Astrocyte of the cerebellum (primary cell): ENCODE measurements around the gene SLC15A1.
"Not testable (repeated sequence)": the region's sequence is repeated elsewhere in the genome, so short reads cannot be mapped to it uniquely, and the experiment has no call there.

ENCODE experiments used
- DNase-seq: peaks from one replicate; pipeline ENCODE4 v3.0.0-alpha.2; 2011; ENCODE audit warnings: low read depth
- H3K4me3 ChIP-seq: 2 replicates; pipeline ENCODE4 v1.5.1; 2011; ENCODE audit warnings: mild to moderate bottlenecking, low read depth, low read length, moderate library complexity
- CTCF ChIP-seq: IDR thresholded peaks from 2 replicates; pipeline ENCODE4 v1.5.1; 2012; ENCODE audit warnings: low read length, low read depth, moderate library complexity, mild to moderate bottlenecking; ENCODE audit errors: missing control alignments
- in situ Hi-C: cut with HindIII; loops from 2 replicates; pipeline ENCODE4 v1.10.0; 2017; ENCODE audit warnings: low sequenced_read_pairs

SLC15A1 gene

DNA sequence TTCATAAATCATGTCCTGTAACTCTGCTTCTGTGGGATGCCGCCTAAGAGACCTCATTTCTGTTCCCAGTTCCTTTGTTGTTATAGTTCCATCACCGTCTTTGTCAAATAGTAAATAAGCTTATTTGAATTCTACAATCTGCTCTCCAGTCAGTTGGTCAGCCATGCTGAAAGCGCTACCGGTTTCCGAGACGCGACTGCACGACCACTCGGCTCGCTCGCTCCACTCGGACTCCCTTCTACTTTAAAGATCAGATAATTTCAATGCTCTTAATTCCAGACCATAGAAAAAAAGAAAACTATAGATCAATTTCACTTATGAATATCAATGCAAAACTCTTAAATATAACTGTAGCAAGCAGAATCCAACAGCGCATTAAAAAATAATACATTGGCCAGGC, 111.4 kb downstream of the SLC15A1 start:
- H3K4me3 ChIP-seq = no peak overlapping the region
- TF ChIP-seq CTCF = no peak
- in situ Hi-C loops = no loop called here
- no peak for DNase-seq

- DNase-seq, H3K4me3 ChIP-seq, in situ Hi-C loops: not testable (repeated sequence)
Observed at GRCh38 chr13:98639785-98640184, 112.7 kb downstream of the SLC15A1 start.

GRCh38 chr13:98638352-98638751, 114.1 kb downstream of the SLC15A1 start:
- in situ Hi-C loops, DNase-seq, H3K4me3 ChIP-seq: not testable (repeated sequence)
